ENCODE measurements around the gene TEX51. TPM values are rescaled to one million over a fixed set of nuclear protein-coding genes. Genes with fewer than 3 reads are reported as not detected.

The TEX51 gene
- polyA plus RNA-seq, 1 donor, result not detected

GRCh38 chr2:126891681-126892500, 6.8 kb upstream of the TEX51 start:
- Histone ChIP-seq H3K27me3 (ENCODE audit: control insufficient read depth, insufficient read depth, low read length) (no peaks in the 10 kb centered on the region), H3K27ac (ENCODE audit: low read length) (no peak overlapping the region), H3K9me3 (ENCODE audit: control insufficient read depth, low read depth, low read length) (no peaks in the 10 kb centered on the region), H3K4me1 (ENCODE audit: control insufficient read depth, insufficient read depth, low read length) (peaks cover under 1% of the 10 kb centered on the region), H3K4me3 (ENCODE audit: low read length) (no peak overlapping the region), H3K36me3 (ENCODE audit: control insufficient read depth, insufficient read depth, low read length) (no peaks in the 10 kb centered on the region)
- WGBS (ENCODE audit: insufficient coverage, low lambda C conversion rate), result no CpG with 5 or more reads among the region's 10 CpGs
- no peak for DNase-seq

GRCh38 chr2:126893153-126893552, 5.5 kb upstream of the TEX51 start:
- Histone ChIP-seq H3K4me3 (ENCODE audit: low read length) (no peak overlapping the region), H3K36me3 (ENCODE audit: control insufficient read depth, insufficient read depth, low read length) (no peaks in the 10 kb centered on the region), H3K27ac (ENCODE audit: low read length) (no peak overlapping the region), H3K4me1 (ENCODE audit: control insufficient read depth, insufficient read depth, low read length) (no peaks in the 10 kb centered on the region), H3K9me3 (ENCODE audit: control insufficient read depth, low read depth, low read length) (no peaks in the 10 kb centered on the region), H3K27me3 (ENCODE audit: control insufficient read depth, insufficient read depth, low read length) (no peaks in the 10 kb centered on the region)
- no CpG with 5 or more reads among the region's 4 CpGs for WGBS (ENCODE audit: insufficient coverage, low lambda C conversion rate)
- DNase-seq, result no peak

DNA sequence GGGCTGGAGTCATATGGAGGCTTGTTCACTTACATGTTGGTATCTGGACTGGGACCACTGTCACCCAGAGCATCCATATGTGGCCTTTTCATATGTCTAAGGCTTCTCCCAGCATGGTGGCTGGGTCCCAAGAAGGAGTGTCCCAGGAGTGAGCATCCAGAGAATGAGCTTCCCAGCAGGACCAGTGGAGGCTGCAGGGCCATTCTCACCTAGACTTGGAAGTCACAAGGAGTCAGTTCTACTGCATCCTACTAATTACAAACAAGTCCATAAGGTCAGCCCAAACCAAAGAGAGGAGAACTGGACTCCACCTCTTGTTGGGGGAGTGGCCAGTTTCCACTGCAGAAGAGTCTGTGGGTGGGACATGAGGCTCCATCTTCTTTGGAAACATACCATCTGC, 5.1 kb upstream of the TEX51 start:
- Histone ChIP-seq H3K36me3 (ENCODE audit: control insufficient read depth, insufficient read depth, low read length) (no peaks in the 10 kb centered on the region), H3K27me3 (ENCODE audit: control insufficient read depth, insufficient read depth, low read length) (no peaks in the 10 kb centered on the region), H3K4me3 (ENCODE audit: low read length) (no peak overlapping the region), H3K4me1 (ENCODE audit: control insufficient read depth, insufficient read depth, low read length) (no peaks in the 10 kb centered on the region), H3K27ac (ENCODE audit: low read length) (no peak overlapping the region), H3K9me3 (ENCODE audit: control insufficient read depth, low read depth, low read length) (no peaks in the 10 kb centered on the region)
- no peak for DNase-seq

GRCh38 chr2:126894082-126894481, 4.6 kb upstream of the TEX51 start:
- WGBS (ENCODE audit: insufficient coverage, low lambda C conversion rate), result no CpG with 5 or more reads among the region's 1 CpG
- no peak overlapping the region for H3K27ac ChIP-seq (ENCODE audit: low read length)
- no peaks in the 10 kb centered on the region for H3K27me3 ChIP-seq (ENCODE audit: control insufficient read depth, insufficient read depth, low read length)
- no peak overlapping the region for H3K4me3 ChIP-seq (ENCODE audit: low read length)
- DNase-seq, result no peak
- H3K36me3 ChIP-seq (ENCODE audit: control insufficient read depth, insufficient read depth, low read length), result no peaks in the 10 kb centered on the region
- H3K4me1 ChIP-seq (ENCODE audit: control insufficient read depth, insufficient read depth, low read length), result no peaks in the 10 kb centered on the region
- H3K9me3 ChIP-seq (ENCODE audit: control insufficient read depth, low read depth, low read length), result no peaks in the 10 kb centered on the region

- WGBS (ENCODE audit: insufficient coverage, low lambda C conversion rate), result no CpG with 5 or more reads among the region's 9 CpGs
- H3K9me3 ChIP-seq (ENCODE audit: control insufficient read depth, low read depth, low read length), result no peaks in the 10 kb centered on the region
Observed at GRCh38 chr2:126894585-126895182, 4.0 kb upstream of the TEX51 start.

DNA sequence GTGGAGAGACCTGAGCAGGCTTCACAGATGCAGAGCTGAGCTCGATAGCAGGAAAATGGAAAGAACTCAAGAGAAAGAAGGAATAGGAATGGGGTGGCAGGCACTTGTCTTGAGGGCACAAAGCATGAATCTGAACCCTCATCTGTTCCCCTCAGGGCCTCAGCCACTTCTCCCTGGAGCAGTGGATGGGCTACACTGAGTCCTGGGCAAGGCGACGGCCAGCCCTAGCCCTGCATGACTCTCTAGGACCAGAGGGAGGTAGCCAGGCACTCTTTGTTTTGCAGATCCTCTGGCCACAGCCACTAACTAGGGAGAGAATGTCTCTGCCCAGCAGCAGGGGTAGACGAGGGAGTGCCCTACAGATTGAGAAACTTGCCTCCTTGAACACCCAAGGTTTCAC, 3.4 kb upstream of the TEX51 start:
- no peak overlapping the region for H3K27ac ChIP-seq (ENCODE audit: low read length)
- no peaks in the 10 kb centered on the region for H3K4me1 ChIP-seq (ENCODE audit: control insufficient read depth, insufficient read depth, low read length)
- no peaks in the 10 kb centered on the region for H3K9me3 ChIP-seq (ENCODE audit: control insufficient read depth, low read depth, low read length)
- no peaks in the 10 kb centered on the region for H3K36me3 ChIP-seq (ENCODE audit: control insufficient read depth, insufficient read depth, low read length)
- H3K4me3 ChIP-seq (ENCODE audit: low read length), result no peak overlapping the region
- H3K27me3 ChIP-seq (ENCODE audit: control insufficient read depth, insufficient read depth, low read length), result no peaks in the 10 kb centered on the region
- 100% methylated on average over 1 of the region's 4 CpGs for WGBS (ENCODE audit: insufficient coverage, low lambda C conversion rate)
- no peak for DNase-seq

More at GRCh38 chr2:126894585-126895182, 4.0 kb upstream of the TEX51 start:
- no peaks in the 10 kb centered on the region for H3K4me1 ChIP-seq (ENCODE audit: control insufficient read depth, insufficient read depth, low read length)
- no peak for DNase-seq
- H3K4me3 ChIP-seq (ENCODE audit: low read length), result no peak overlapping the region
- H3K36me3 ChIP-seq (ENCODE audit: control insufficient read depth, insufficient read depth, low read length), result no peaks in the 10 kb centered on the region
- H3K27ac ChIP-seq (ENCODE audit: low read length), result no peak overlapping the region
- H3K27me3 ChIP-seq (ENCODE audit: control insufficient read depth, insufficient read depth, low read length), result no peaks in the 10 kb centered on the region

DNA sequence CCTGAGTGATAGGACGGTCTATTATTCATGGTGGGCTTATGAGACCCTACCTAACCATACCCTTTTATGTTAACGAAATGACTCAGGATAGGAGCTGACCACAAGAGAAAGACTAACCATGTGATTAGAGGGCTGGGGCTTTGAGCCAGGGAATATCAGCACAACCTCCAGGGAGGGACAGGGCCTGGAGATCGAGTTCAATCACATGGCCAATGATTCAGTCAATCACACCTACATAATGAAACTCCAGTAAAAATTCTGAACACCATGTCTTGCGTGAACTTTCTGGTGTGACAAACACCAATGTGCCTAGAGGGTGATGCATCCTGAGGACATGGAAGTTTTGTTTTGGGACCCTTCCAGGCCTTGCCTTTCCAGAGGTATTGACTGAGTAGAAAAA, 2.2 kb upstream of the TEX51 start:
- no peaks in the 10 kb centered on the region for H3K36me3 ChIP-seq (ENCODE audit: control insufficient read depth, insufficient read depth, low read length)
- no peak for DNase-seq
- H3K4me3 ChIP-seq (ENCODE audit: low read length), result no peak overlapping the region
- H3K4me1 ChIP-seq (ENCODE audit: control insufficient read depth, insufficient read depth, low read length), result no peaks in the 10 kb centered on the region
- no peak overlapping the region for H3K27ac ChIP-seq (ENCODE audit: low read length)
- no peaks in the 10 kb centered on the region for H3K27me3 ChIP-seq (ENCODE audit: control insufficient read depth, insufficient read depth, low read length)
- H3K9me3 ChIP-seq (ENCODE audit: control insufficient read depth, low read depth, low read length), result no peaks in the 10 kb centered on the region
- 100% methylated on average over 1 of the region's 4 CpGs for WGBS (ENCODE audit: insufficient coverage, low lambda C conversion rate)

DNA sequence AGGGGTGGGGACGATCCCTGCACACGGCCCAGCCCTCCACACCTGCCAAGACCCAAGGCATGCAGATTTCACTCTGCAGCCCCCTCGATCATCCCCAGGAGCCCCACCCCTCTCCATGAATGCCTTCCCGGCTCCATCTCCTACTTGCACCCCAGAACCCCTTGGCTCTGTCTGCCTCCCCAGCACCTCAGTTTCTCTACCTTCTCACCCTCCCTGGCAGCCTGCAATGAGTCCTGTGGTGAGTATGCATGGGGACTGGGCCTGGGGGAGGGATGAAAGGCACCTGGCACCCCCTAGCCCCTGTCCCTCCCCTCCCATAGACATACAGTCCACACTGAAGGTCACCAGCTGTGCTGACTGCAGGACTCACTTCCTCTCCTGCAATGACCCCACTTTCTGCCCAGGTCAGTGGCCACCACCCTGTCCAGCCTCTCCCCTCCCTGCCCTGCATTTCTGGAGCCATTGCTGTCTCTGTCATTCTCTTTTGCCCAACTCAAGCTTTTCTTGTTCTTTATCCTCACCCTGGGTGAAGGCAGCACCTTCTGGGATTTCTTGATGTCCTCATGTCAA, 1.0 kb downstream of the TEX51 start:
- no peaks in the 10 kb centered on the region for H3K4me1 ChIP-seq (ENCODE audit: control insufficient read depth, insufficient read depth, low read length)
- no peaks in the 10 kb centered on the region for H3K36me3 ChIP-seq (ENCODE audit: control insufficient read depth, insufficient read depth, low read length)
- no peak overlapping the region for H3K4me3 ChIP-seq (ENCODE audit: low read length)
- no peaks in the 10 kb centered on the region for H3K27me3 ChIP-seq (ENCODE audit: control insufficient read depth, insufficient read depth, low read length)
- WGBS (ENCODE audit: insufficient coverage, low lambda C conversion rate), result no CpG with 5 or more reads among the region's 4 CpGs
- DNase-seq, result no peak
- no peaks in the 10 kb centered on the region for H3K9me3 ChIP-seq (ENCODE audit: control insufficient read depth, low read depth, low read length)
- H3K27ac ChIP-seq (ENCODE audit: low read length), result no peak overlapping the region

GRCh38 chr2:126900646-126901319, 2.1 kb downstream of the TEX51 start:
- Histone ChIP-seq H3K27me3 (ENCODE audit: control insufficient read depth, insufficient read depth, low read length) (no peaks in the 10 kb centered on the region), H3K9me3 (ENCODE audit: control insufficient read depth, low read depth, low read length) (no peaks in the 10 kb centered on the region), H3K27ac (ENCODE audit: low read length) (no peak overlapping the region), H3K36me3 (ENCODE audit: control insufficient read depth, insufficient read depth, low read length) (no peaks in the 10 kb centered on the region), H3K4me3 (ENCODE audit: low read length) (no peak overlapping the region), H3K4me1 (ENCODE audit: control insufficient read depth, insufficient read depth, low read length) (no peaks in the 10 kb centered on the region)
- no CpG with 5 or more reads among the region's 9 CpGs for WGBS (ENCODE audit: insufficient coverage, low lambda C conversion rate)
- no peak for DNase-seq

GRCh38 chr2:126901459-126901858, 2.8 kb downstream of the TEX51 start:
- no CpG with 5 or more reads among the region's 2 CpGs for WGBS (ENCODE audit: insufficient coverage, low lambda C conversion rate)

More at GRCh38 chr2:126901459-126901858, 2.8 kb downstream of the TEX51 start:
- no peaks in the 10 kb centered on the region for H3K4me1 ChIP-seq (ENCODE audit: control insufficient read depth, insufficient read depth, low read length)
- no peak for DNase-seq
- H3K27me3 ChIP-seq (ENCODE audit: control insufficient read depth, insufficient read depth, low read length), result no peaks in the 10 kb centered on the region
- H3K36me3 ChIP-seq (ENCODE audit: control insufficient read depth, insufficient read depth, low read length), result no peaks in the 10 kb centered on the region
- H3K27ac ChIP-seq (ENCODE audit: low read length), result no peak overlapping the region
- H3K9me3 ChIP-seq (ENCODE audit: control insufficient read depth, low read depth, low read length), result no peaks in the 10 kb centered on the region
- H3K4me3 ChIP-seq (ENCODE audit: low read length), result no peak overlapping the region

All from large intestine (tissue), 3 donors.